ENCODE results near the gene MPHOSPH9.

- TF ChIP-seq, protein P1, sequence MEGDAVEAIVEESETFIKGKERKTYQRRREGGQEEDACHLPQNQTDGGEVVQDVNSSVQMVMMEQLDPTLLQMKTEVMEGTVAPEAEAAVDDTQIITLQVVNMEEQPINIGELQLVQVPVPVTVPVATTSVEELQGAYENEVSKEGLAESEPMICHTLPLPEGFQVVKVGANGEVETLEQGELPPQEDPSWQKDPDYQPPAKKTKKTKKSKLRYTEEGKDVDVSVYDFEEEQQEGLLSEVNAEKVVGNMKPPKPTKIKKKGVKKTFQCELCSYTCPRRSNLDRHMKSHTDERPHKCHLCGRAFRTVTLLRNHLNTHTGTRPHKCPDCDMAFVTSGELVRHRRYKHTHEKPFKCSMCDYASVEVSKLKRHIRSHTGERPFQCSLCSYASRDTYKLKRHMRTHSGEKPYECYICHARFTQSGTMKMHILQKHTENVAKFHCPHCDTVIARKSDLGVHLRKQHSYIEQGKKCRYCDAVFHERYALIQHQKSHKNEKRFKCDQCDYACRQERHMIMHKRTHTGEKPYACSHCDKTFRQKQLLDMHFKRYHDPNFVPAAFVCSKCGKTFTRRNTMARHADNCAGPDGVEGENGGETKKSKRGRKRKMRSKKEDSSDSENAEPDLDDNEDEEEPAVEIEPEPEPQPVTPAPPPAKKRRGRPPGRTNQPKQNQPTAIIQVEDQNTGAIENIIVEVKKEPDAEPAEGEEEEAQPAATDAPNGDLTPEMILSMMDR (IDR thresholded peaks at IDR 0.05; ENCODE audit: insufficient read depth, low read length), result no peak
- TF ChIP-seq POLR2AphosphoS5 (IDR thresholded peaks at IDR 0.05; ENCODE audit: low read depth) (no peak), REST (IDR thresholded peaks at IDR 0.05; ENCODE audit: insufficient replicate concordance, low read depth) (no peak), SPI1 (IDR thresholded peaks at IDR 0.05; ENCODE audit: borderline replicate concordance, low read depth) (no peak), GABPA (IDR thresholded peaks at IDR 0.05; ENCODE audit: low read depth) (no peak)
These were observed 33.0 kb downstream of the MPHOSPH9 start for GRCh38 chr12:123199936-123200335.

Measured in HL-60 (cell line).